ENCODE results near the gene GOLIM4.

GRCh38 chr3:168062679-168063078 lies 33.0 kb downstream of the GOLIM4 start:
- no peak for TF ChIP-seq CTCF (conservative IDR thresholded peaks at IDR 0.05 in 1 of 2, IDR thresholded peaks at IDR 0.05 in 1 of 2; ENCODE audit: extremely low read depth in 1 of 2, insufficient read depth in 1 of 2, low read depth in 1 of 2, low read length in 2 of 2)
- TF ChIP-seq EZH2 (IDR thresholded peaks at IDR 0.05; ENCODE audit: borderline replicate concordance, low read length), result no peak
